ENCODE results near the gene RNF187.

The RNF187 gene

DNA sequence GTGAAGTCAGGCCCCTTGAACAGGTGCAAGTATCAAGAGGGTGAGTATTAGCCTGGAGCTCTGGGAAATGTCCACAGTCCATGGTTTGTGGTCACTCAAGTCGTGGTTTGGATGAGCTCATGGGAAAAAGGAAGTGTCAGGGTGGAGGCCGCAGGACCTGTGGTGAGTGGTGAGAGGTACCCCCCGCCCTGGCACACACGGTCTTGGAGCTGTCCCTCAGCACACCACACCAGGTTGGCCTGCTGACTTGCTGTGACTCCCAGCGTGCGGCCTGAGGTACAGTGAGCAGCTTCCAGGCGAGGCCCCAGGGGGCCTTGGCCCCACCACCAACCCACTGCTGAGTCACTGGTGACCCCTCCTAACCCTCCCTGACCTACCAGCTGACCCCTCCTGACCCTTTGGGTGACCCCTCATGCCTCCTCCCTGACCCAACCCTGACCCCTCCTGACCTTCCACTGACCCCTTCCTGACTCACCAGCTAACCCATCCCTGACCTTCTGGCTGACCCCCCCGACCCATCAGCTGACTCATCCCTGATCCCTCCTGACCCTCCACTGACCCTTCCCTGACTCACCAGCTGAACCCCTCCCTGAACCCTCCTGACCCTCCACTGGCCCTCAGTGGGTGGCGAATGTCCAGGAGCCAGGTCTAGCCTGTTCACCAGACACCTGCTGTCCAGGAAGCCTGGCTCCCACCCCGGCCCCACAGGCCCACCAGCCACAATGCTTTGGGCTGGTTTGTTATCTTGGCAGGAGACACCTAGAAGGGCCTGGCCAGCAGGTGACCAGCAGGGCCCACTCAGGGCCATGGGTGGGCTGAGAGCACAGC is 34.8 kb upstream of the RNF187 start:
- H3K27ac ChIP-seq (ENCODE audit: low read length): no peak overlapping the region
- H3K36me3 ChIP-seq (ENCODE audit: control insufficient read depth in 1 of 2, insufficient read depth in 2 of 2, low read length in 2 of 2): no peaks in the 10 kb centered on the region
- H3K4me1 ChIP-seq (ENCODE audit: control insufficient read depth in 1 of 2, insufficient read depth in 2 of 2, low read length in 2 of 2): peaks cover 0 to 7% of the 10 kb centered on the region in 2 donors
- H3K27me3 ChIP-seq (ENCODE audit: low read depth, low read length): peaks cover 6% of the 10 kb centered on the region
- H3K4me3 ChIP-seq (ENCODE audit: low read depth in 1 of 2, low read length in 2 of 2): no peak overlapping the region
- H3K9me3 ChIP-seq (ENCODE audit: control insufficient read depth in 1 of 2, low read length in 2 of 2): no peaks in the 10 kb centered on the region

DNA sequence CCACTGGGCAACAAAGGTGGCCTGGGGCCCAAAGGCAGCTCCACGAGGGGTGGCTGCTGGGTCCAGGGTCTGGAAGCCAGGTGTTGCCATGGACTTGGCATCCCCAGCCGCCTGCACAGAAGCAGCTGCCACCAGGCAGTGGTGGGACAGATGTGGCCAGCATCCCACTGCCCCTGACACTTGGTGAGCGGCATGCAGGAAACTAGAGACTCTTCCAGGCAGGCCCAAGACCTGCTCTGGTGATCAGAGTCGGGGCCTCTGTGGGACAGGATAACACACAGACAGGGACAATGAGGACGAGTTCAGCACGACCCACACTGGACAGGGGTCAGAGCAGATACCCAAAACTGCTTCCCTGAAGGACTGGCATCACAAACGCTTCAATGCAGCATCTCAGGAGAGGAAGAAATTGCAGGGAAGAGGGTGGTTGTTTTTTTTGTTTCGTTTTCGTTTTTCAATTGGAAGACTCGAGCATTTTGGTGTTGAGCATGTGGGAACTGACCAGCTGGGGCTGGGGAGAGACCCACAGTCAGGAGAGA is 34.1 kb upstream of the RNF187 start:
- Histone ChIP-seq H3K4me1 (ENCODE audit: control insufficient read depth in 1 of 2, insufficient read depth in 2 of 2, low read length in 2 of 2) (peaks cover 0 to 13% of the 10 kb centered on the region in 2 donors), H3K4me3 (ENCODE audit: low read depth in 1 of 2, low read length in 2 of 2) (no peak overlapping the region), H3K36me3 (ENCODE audit: control insufficient read depth in 1 of 2, insufficient read depth in 2 of 2, low read length in 2 of 2) (no peaks in the 10 kb centered on the region), H3K27me3 (ENCODE audit: low read depth, low read length) (no peaks in the 10 kb centered on the region), H3K27ac (ENCODE audit: low read length) (no peak overlapping the region), H3K9me3 (ENCODE audit: control insufficient read depth in 1 of 2, low read length in 2 of 2) (no peaks in the 10 kb centered on the region)

DNA sequence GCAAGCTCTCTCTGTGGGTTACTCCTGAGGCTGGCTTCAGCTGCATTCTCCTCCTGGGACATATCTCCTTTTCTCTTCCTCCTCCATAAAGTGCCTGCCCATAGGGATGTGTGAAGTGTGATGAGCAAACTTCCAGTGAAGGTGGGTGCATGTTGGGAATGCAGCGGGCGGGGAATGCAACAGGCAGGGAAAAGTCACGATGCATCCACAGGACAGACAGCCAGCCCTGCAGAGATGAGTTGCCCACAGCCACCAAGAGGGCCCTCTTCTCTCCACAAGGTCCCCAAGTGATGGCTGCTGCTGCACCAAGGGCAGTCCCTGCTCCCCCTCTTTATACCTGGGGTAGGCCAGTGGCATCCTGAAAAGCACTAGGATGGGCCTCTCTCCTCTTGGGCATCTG is 33.6 kb upstream of the RNF187 start:
- Histone ChIP-seq H3K36me3 (ENCODE audit: control insufficient read depth in 1 of 2, insufficient read depth in 2 of 2, low read length in 2 of 2) (no peaks in the 10 kb centered on the region), H3K27me3 (ENCODE audit: low read depth, low read length) (no peaks in the 10 kb centered on the region), H3K9me3 (ENCODE audit: control insufficient read depth in 1 of 2, low read length in 2 of 2) (no peaks in the 10 kb centered on the region), H3K27ac (ENCODE audit: low read length) (no peak overlapping the region), H3K4me1 (ENCODE audit: control insufficient read depth in 1 of 2, insufficient read depth in 2 of 2, low read length in 2 of 2) (peaks cover 0 to 19% of the 10 kb centered on the region in 2 donors), H3K4me3 (ENCODE audit: low read depth in 1 of 2, low read length in 2 of 2) (no peak overlapping the region)

DNA sequence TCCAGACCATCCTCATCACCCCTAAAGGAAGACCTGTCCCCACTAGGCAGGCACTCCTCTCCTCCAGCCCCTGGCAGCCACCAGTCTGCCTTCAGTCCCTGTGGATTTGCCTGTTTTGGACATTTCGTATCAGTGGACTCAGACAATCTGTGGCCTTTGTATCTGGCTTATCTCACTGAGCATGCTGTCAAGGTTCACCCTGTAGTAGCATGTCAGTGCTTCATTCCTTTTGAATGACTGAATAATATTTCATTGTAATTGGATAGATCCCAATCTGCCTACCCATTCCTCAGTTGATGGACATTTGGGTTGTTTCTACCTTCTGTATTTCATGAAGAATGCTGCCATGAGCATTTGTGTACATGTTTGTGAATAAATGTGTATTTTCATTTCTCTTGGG is 32.9 kb upstream of the RNF187 start:
- H3K27me3 ChIP-seq (ENCODE audit: low read depth, low read length): peaks cover 2% of the 10 kb centered on the region
- peaks cover 0 to 23% of the 10 kb centered on the region in 2 donors for H3K4me1 ChIP-seq (ENCODE audit: control insufficient read depth in 1 of 2, insufficient read depth in 2 of 2, low read length in 2 of 2)
- no peaks in the 10 kb centered on the region for H3K36me3 ChIP-seq (ENCODE audit: control insufficient read depth in 1 of 2, insufficient read depth in 2 of 2, low read length in 2 of 2)
- no peaks in the 10 kb centered on the region for H3K9me3 ChIP-seq (ENCODE audit: control insufficient read depth in 1 of 2, low read length in 2 of 2)
- no peak overlapping the region for H3K27ac ChIP-seq (ENCODE audit: low read length)
- no peak overlapping the region for H3K4me3 ChIP-seq (ENCODE audit: low read depth in 1 of 2, low read length in 2 of 2)

DNA sequence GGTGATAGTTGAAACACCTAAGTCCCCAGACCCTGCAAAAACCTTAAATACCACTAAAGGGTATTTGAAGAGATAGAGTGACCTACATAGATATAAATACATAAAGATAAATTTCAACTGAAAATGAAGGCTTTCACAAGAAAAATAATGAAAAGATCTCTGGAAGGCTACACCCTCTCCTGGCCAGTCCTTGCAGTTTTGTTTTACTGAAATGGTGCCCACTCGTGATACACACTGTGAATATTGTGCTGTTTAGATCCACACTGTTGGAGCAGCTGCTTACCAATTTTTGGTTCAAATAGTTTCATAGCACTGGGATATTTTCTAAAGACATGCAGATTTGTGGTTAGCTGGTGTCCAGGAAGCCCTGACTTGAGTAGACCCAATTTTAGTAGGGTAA is 31.5 kb upstream of the RNF187 start:
- H3K4me1 ChIP-seq (ENCODE audit: control insufficient read depth in 1 of 2, insufficient read depth in 2 of 2, low read length in 2 of 2): peaks cover 0 to 28% of the 10 kb centered on the region in 2 donors
- peaks cover 3% of the 10 kb centered on the region for H3K27me3 ChIP-seq (ENCODE audit: low read depth, low read length)
- no peak overlapping the region for H3K27ac ChIP-seq (ENCODE audit: low read length)
- no peaks in the 10 kb centered on the region for H3K36me3 ChIP-seq (ENCODE audit: control insufficient read depth in 1 of 2, insufficient read depth in 2 of 2, low read length in 2 of 2)
- no peak overlapping the region for H3K4me3 ChIP-seq (ENCODE audit: low read depth in 1 of 2, low read length in 2 of 2)
- H3K9me3 ChIP-seq (ENCODE audit: control insufficient read depth in 1 of 2, low read length in 2 of 2): no peaks in the 10 kb centered on the region

DNA sequence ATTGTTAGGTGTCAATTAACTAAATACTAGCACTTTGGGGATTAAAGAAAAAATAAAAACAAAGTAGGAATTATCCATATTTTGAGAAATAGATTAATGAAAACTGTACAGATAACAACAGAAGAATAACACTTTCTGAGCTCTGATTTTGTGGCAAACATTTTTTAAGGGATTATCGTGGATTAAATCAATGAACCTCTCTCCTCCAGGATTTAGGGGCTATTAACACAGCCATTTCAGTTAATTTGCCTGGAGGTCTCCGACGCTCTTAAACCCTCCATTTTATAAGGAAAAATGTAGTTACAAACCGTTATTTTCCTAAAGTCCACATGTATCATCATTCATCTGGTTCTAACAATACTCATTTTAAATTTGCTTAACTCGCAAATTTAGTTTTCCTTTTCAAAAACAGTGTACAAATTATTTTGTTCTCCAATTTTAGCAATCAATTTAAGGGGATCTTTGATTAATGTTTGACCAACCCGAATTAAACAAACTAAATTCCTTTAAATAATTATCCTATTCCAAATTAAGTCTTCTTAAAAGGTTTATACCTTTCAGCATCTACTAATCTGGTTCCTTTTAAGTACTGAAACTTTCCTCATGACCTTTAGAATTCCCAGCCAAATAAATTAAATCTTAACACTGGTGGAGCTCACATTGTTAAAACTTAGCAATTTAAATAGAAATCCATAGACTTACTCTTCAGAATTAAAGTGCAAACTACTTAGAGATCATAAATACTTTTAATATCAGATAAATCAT is 30.7 kb upstream of the RNF187 start:
- no peaks in the 10 kb centered on the region for H3K9me3 ChIP-seq (ENCODE audit: control insufficient read depth in 1 of 2, low read length in 2 of 2)
- H3K36me3 ChIP-seq (ENCODE audit: control insufficient read depth in 1 of 2, insufficient read depth in 2 of 2, low read length in 2 of 2): no peaks in the 10 kb centered on the region
- H3K4me1 ChIP-seq (ENCODE audit: control insufficient read depth in 1 of 2, insufficient read depth in 2 of 2, low read length in 2 of 2): peaks cover 0 to 28% of the 10 kb centered on the region in 2 donors
- H3K27me3 ChIP-seq (ENCODE audit: low read depth, low read length): peaks cover 8% of the 10 kb centered on the region
- H3K4me3 ChIP-seq (ENCODE audit: low read depth in 1 of 2, low read length in 2 of 2): peak overlapping the region; percentile 58 to 70
- H3K27ac ChIP-seq (ENCODE audit: low read length): peak overlapping the region; percentile 54

DNA sequence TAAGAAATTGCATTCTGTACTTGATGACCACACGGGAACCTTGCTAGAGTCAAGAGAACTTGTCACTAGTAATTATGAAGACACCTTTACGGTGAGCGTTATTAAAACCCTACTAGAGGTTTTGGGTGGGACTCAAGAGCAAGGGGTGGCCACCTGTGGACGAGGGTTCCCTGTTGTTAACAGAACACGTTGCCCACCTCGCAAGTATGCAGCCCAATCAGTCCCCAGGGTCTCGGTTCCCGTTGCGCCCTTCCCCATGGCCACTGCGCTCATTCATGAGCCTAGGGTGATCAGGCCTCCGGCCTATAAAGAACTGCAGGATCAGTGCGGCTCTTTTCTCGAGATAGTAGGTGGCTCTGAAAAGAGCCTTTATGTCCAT is 30.2 kb upstream of the RNF187 start:
- Histone ChIP-seq H3K27ac (ENCODE audit: low read length) (peak overlapping the region; percentile 54), H3K4me1 (ENCODE audit: control insufficient read depth in 1 of 2, insufficient read depth in 2 of 2, low read length in 2 of 2) (peaks cover 0 to 28% of the 10 kb centered on the region in 2 donors), H3K4me3 (ENCODE audit: low read depth in 1 of 2, low read length in 2 of 2) (peak overlapping the region; percentile 58 to 70), H3K36me3 (ENCODE audit: control insufficient read depth in 1 of 2, insufficient read depth in 2 of 2, low read length in 2 of 2) (no peaks in the 10 kb centered on the region), H3K27me3 (ENCODE audit: low read depth, low read length) (peaks cover 14% of the 10 kb centered on the region), H3K9me3 (ENCODE audit: control insufficient read depth in 1 of 2, low read length in 2 of 2) (no peaks in the 10 kb centered on the region)

DNA sequence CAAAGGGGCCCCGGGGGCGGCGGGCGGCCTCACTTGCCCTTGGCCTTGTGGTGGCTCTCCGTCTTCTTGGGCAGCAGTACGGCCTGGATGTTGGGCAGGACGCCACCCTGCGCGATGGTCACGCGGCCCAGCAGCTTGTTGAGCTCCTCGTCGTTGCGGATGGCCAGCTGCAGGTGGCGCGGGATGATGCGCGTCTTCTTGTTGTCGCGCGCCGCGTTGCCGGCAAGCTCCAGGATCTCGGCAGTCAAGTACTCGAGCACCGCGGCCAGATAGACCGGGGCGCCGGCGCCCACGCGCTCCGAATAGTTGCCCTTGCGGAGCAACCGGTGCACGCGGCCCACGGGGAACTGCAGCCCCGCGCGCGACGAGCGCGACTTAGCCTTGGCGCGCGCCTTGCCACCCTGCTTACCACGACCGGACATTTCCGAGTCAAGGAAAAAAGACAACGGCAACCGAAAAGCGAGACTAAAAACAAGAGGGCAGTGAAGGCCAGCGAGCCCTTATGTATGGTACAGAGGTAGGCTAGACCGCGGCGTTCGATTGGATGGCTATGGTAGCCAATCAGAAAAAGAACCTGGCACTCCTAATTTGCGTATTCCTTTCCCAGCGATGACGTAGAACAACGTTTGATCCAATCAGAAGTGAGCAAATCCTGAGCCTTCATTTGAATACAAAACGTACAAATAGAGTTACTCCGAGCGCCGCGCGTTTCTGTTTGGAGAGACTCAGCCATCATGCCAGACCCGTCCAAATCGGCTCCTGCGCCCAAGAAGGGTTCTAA is 29.6 kb upstream of the RNF187 start:
- H3K4me1 ChIP-seq (ENCODE audit: control insufficient read depth in 1 of 2, insufficient read depth in 2 of 2, low read length in 2 of 2): peaks cover 0 to 28% of the 10 kb centered on the region in 2 donors
- peak overlapping the region; percentile 54 for H3K27ac ChIP-seq (ENCODE audit: low read length)
- no peaks in the 10 kb centered on the region for H3K36me3 ChIP-seq (ENCODE audit: control insufficient read depth in 1 of 2, insufficient read depth in 2 of 2, low read length in 2 of 2)
- H3K9me3 ChIP-seq (ENCODE audit: control insufficient read depth in 1 of 2, low read length in 2 of 2): no peaks in the 10 kb centered on the region
- peaks cover 18% of the 10 kb centered on the region for H3K27me3 ChIP-seq (ENCODE audit: low read depth, low read length)
- H3K4me3 ChIP-seq (ENCODE audit: low read depth in 1 of 2, low read length in 2 of 2): peak overlapping the region; percentile 58 to 70

DNA sequence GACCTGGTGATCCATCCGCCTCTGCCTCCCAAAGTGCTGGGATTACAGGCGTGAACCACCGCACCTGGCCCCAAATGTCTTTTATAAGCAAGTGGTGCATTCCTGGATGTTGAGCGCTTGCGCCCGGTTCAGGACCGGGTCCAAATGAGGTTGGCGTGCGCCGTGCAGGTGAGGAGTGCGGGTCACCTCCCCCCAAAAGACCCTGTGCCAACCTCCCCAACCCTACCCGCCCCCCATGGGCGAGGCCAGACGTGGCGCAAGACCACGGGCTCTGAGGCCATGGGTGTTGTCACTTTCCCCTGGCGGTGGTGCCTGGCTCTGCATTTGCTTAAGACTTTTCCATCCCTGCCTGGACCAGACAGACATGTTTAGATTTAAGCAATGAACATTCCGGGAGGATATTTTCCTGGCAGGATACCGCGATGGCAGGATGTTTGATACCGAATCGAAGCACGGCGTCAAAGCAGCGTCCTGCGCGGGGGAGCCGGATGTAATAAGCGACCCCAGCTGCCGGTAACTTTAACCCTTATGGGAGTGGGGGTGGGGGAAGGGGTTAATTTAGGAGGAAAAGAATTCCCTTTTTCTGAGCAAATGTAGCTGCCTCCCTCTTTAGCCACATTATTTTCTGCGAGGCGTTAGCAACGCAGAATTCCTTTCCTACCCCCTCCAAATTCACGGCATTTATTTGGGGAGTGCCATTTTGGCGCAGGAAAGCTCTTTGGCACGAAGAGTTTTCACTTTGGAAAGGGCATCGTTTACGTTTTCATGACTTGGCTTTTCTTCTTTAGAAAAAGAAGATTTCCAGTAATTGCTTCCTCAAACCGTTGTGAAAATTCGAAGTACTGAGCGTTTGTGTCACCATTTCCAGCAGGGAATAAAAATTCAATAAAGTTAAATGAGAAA is 27.8 kb upstream of the RNF187 start:
- Histone ChIP-seq H3K9me3 (ENCODE audit: control insufficient read depth in 1 of 2, low read length in 2 of 2) (no peaks in the 10 kb centered on the region), H3K4me3 (ENCODE audit: low read depth in 1 of 2, low read length in 2 of 2) (peak overlapping the region; percentile 45 to 70), H3K27ac (ENCODE audit: low read length) (peak overlapping the region; percentile 22), H3K36me3 (ENCODE audit: control insufficient read depth in 1 of 2, insufficient read depth in 2 of 2, low read length in 2 of 2) (no peaks in the 10 kb centered on the region), H3K4me1 (ENCODE audit: control insufficient read depth in 1 of 2, insufficient read depth in 2 of 2, low read length in 2 of 2) (peaks cover 0 to 39% of the 10 kb centered on the region in 2 donors), H3K27me3 (ENCODE audit: low read depth, low read length) (peaks cover 33% of the 10 kb centered on the region)

DNA sequence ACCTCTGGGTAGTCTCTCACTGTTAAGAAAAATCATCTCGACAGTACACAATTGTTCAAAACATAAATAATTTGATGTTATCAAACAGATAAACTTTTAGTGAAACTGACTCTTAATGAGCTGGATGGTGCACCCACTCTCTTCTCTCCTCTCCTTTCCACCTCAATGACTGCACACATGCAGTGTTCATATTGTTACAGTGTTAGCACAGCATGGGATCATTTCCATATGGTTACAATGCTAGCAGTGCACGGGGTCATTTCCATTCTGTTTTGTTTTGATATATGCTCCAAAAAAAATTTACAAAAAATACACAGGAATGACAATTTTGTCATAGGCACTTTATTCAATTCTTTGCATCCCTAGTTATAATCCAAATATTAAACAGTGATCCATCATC is 26.4 kb upstream of the RNF187 start:
- H3K27ac ChIP-seq (ENCODE audit: low read length): no peak overlapping the region
- peaks cover 0 to 47% of the 10 kb centered on the region in 2 donors for H3K4me1 ChIP-seq (ENCODE audit: control insufficient read depth in 1 of 2, insufficient read depth in 2 of 2, low read length in 2 of 2)
- H3K36me3 ChIP-seq (ENCODE audit: control insufficient read depth in 1 of 2, insufficient read depth in 2 of 2, low read length in 2 of 2): no peaks in the 10 kb centered on the region
- peaks cover 38% of the 10 kb centered on the region for H3K27me3 ChIP-seq (ENCODE audit: low read depth, low read length)
- H3K4me3 ChIP-seq (ENCODE audit: low read depth in 1 of 2, low read length in 2 of 2): no peak overlapping the region
- H3K9me3 ChIP-seq (ENCODE audit: control insufficient read depth in 1 of 2, low read length in 2 of 2): no peaks in the 10 kb centered on the region

Measured in muscle layer of duodenum (tissue), 2 donors.